WTC11 (cell line): ENCODE data around the gene RWDD4. TPM values are rescaled to one million over a fixed set of nuclear protein-coding genes. Genes with fewer than 3 reads are reported as not detected.

Experiments used
- ATAC-seq: fragments of 200-7000 bp; cut with Tn5 transposase; 2 replicates; pipeline ENCODE4 v1.10.0; 2021; ENCODE audit warnings: mild to moderate bottlenecking, moderate library complexity
- CTCF ChIA-PET: fragments of 300-600 bp; sonication (Branson Sonifier 250); formaldehyde crosslinking; loops from one replicate; lab custom pipeline; 2021; ENCODE audit warnings: antibody characterized with exemption; lab: Charles Lee
- POLR2A ChIA-PET: fragments of 350-600 bp; sonication (Branson Sonifier 250); formaldehyde crosslinking; loops from one replicate; lab custom pipeline; 2021; ENCODE audit warnings: antibody characterized with exemption; lab: Charles Lee
- DNase-seq: peaks from one replicate; pipeline ENCODE4 v3.0.0; 2021; ENCODE audit warnings: low spot score
- H3K27ac Mint-ChIP-seq: 2 replicates; pipeline ENCODE4 v1.8.0; 2021; ENCODE audit warnings: mixed read lengths
- H3K27me3 Mint-ChIP-seq: 2 replicates; pipeline ENCODE4 v1.8.0; 2021; ENCODE audit warnings: low read depth, mild to moderate bottlenecking, moderate library complexity, mixed read lengths
- H3K36me3 Mint-ChIP-seq: 2 replicates; pipeline ENCODE4 v1.8.0; 2021; ENCODE audit warnings: mixed read lengths
- H3K4me1 Mint-ChIP-seq: 2 replicates; pipeline ENCODE4 v1.8.0; 2022; ENCODE audit warnings: mixed read lengths
- H3K4me3 Mint-ChIP-seq: 2 replicates; pipeline ENCODE4 v1.8.0; 2021; ENCODE audit warnings: mild to moderate bottlenecking, moderate library complexity, mixed read lengths
- H3K9me3 Mint-ChIP-seq: 2 replicates; pipeline ENCODE4 v1.8.0; 2021; ENCODE audit warnings: mixed read lengths
- ELF4 ChIP-seq: sonication (generic); formaldehyde crosslinking; IDR thresholded peaks from 2 replicates; pipeline ENCODE4 v1.8.1; 2022; ENCODE audit warnings: low read depth, mild to moderate bottlenecking, moderate library complexity, missing genetic modification reagents
- EMX1 ChIP-seq: fragments of 250-450 bp; sonication (Bioruptor Pico); IDR thresholded peaks from 2 replicates; pipeline ENCODE4 v1.8.0; 2021; ENCODE audit warnings: mild to moderate bottlenecking
- ETV6 ChIP-seq: sonication (generic); formaldehyde crosslinking; IDR thresholded peaks from 2 replicates; pipeline ENCODE4 v1.8.1; 2022; ENCODE audit warnings: mild to moderate bottlenecking, missing genetic modification reagents
- GRHL2 ChIP-seq: fragments of 250-450 bp; sonication (Bioruptor Pico); IDR thresholded peaks from 2 replicates; pipeline ENCODE4 v1.8.0; 2022; ENCODE audit warnings: mild to moderate bottlenecking, moderate library complexity; ENCODE audit not compliant: insufficient replicate concordance, severe bottlenecking
- NFE2L1 ChIP-seq: sonication (generic); formaldehyde crosslinking; IDR thresholded peaks from 2 replicates; pipeline ENCODE4 v1.8.1; 2023; ENCODE audit warnings: missing genetic modification reagents
- SMAD3 ChIP-seq: sonication (generic); formaldehyde crosslinking; IDR thresholded peaks from 2 replicates; pipeline ENCODE4 v1.8.0; 2022; ENCODE audit warnings: missing genetic modification reagents, mild to moderate bottlenecking, borderline replicate concordance
- SOX15 ChIP-seq: fragments of 250-450 bp; sonication (Bioruptor Pico); IDR thresholded peaks from 2 replicates; pipeline ENCODE4 v1.9.0; 2021; ENCODE audit warnings: mild to moderate bottlenecking
- TCF7 ChIP-seq: sonication (generic); formaldehyde crosslinking; IDR thresholded peaks from 2 replicates; pipeline ENCODE4 v1.8.0; 2022; ENCODE audit warnings: mild to moderate bottlenecking, low read depth, missing genetic modification reagents, moderate library complexity
- TEAD1 ChIP-seq: sonication (generic); formaldehyde crosslinking; IDR thresholded peaks from 2 replicates; pipeline ENCODE4 v1.8.0; 2022; ENCODE audit warnings: mild to moderate bottlenecking, missing genetic modification reagents
- TP53 ChIP-seq: sonication (generic); formaldehyde crosslinking; IDR thresholded peaks from 2 replicates; pipeline ENCODE4 v1.8.1; 2023; ENCODE audit warnings: mild to moderate bottlenecking, missing genetic modification reagents
- ZNF416 ChIP-seq: fragments of 250-450 bp; sonication (Bioruptor Pico); IDR thresholded peaks from 2 replicates; pipeline ENCODE4 v1.9.0; 2021; ENCODE audit warnings: mild to moderate bottlenecking, inconsistent platforms
- ZNF423 ChIP-seq: fragments of 250-450 bp; sonication (Bioruptor Pico); IDR thresholded peaks from 2 replicates; pipeline ENCODE4 v2.1.2; 2022; ENCODE audit warnings: mild to moderate bottlenecking, moderate library complexity
- total RNA-seq: library from RNA; stranded (reverse); gene quantifications from 3 replicates; pipeline ENCODE4 v1.2.3, GENCODE V29; 2021
- TF ChIP-seq, protein P1 (sequence below): sonication (generic); formaldehyde crosslinking; IDR thresholded peaks from 2 replicates; pipeline ENCODE4 v1.8.1; 2022; ENCODE audit warnings: low read depth, mild to moderate bottlenecking, moderate library complexity, missing genetic modification reagents, borderline replicate concordance
- TF ChIP-seq, protein P2 (sequence below): fragments of 250-450 bp; sonication (Bioruptor Pico); conservative IDR thresholded peaks from 2 replicates; pipeline ENCODE4 v1.9.0; 2021; ENCODE audit warnings: mild to moderate bottlenecking
- TF ChIP-seq, protein P3 (sequence below): sonication (generic); formaldehyde crosslinking; IDR thresholded peaks from 2 replicates; pipeline ENCODE4 v1.8.0; 2022; ENCODE audit warnings: mild to moderate bottlenecking, missing genetic modification reagents
- TF ChIP-seq, protein P4 (sequence below): fragments of 250-450 bp; sonication (Bioruptor Pico); IDR thresholded peaks from 2 replicates; pipeline ENCODE4 v1.9.0; 2021; ENCODE audit warnings: mild to moderate bottlenecking
- TF ChIP-seq, protein P5 (sequence below): sonication (generic); formaldehyde crosslinking; IDR thresholded peaks from 2 replicates; pipeline ENCODE4 v1.8.1; 2023; ENCODE audit warnings: mild to moderate bottlenecking, moderate library complexity, missing genetic modification reagents
- TF ChIP-seq, protein P6 (sequence below): sonication (generic); formaldehyde crosslinking; IDR thresholded peaks from 2 replicates; pipeline ENCODE4 v1.8.1; 2022; ENCODE audit warnings: missing genetic modification reagents, borderline replicate concordance
- TF ChIP-seq, protein P7 (sequence below): sonication (generic); formaldehyde crosslinking; IDR thresholded peaks from 2 replicates; pipeline ENCODE4 v1.8.1; 2022; ENCODE audit warnings: mild to moderate bottlenecking, missing genetic modification reagents, moderate library complexity, borderline replicate concordance

Gene RWDD4
- total RNA-seq, 1 experiment from 2014 or later = 17.8 TPM

DNA sequence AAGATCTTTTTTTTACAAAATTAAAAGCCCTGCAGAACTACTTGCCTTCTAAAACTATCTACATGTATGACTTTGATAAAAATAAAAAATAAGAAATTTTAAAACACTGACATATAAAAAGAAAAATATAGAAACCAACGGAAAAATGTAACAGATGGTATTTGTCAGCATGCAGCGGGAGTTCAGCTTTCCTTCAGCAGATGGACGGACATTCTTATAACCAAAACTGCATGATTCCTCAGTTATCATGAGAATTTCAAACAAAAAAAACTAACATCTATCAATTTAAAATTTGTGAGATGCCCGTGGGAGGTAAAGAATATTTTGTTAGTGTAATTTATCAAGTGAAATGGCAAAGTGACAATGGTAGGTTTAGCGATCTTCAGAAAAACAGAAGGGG, 23.2 kb downstream of the RWDD4 start:
- DNase-seq = no peak
- Mint-ChIP-seq H3K4me1 (peaks cover 37% of the 10 kb centered on the region), H3K4me3 (no peak overlapping the region), H3K27ac (peak overlapping the region; percentile 80), H3K36me3 (no peaks in the 10 kb centered on the region), H3K27me3 (no peaks in the 10 kb centered on the region), H3K9me3 (no peaks in the 10 kb centered on the region)
- POLR2A ChIA-PET = no interaction called here
- ATAC-seq = no peak
- CTCF ChIA-PET = interaction anchor here (0.5 kb wide), 1 partner anchor 360 kb away, joined by 3 read pairs; no protein-coding TSS in a partner anchor
- TF ChIP-seq TEAD1 (CRISPR knock-in tag) = no peak
- TF ChIP-seq, protein P1, sequence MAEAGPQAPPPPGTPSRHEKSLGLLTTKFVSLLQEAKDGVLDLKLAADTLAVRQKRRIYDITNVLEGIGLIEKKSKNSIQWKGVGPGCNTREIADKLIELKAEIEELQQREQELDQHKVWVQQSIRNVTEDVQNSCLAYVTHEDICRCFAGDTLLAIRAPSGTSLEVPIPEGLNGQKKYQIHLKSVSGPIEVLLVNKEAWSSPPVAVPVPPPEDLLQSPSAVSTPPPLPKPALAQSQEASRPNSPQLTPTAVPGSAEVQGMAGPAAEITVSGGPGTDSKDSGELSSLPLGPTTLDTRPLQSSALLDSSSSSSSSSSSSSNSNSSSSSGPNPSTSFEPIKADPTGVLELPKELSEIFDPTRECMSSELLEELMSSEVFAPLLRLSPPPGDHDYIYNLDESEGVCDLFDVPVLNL (CRISPR knock-in tag) = no peak
- TF ChIP-seq, protein P2, sequence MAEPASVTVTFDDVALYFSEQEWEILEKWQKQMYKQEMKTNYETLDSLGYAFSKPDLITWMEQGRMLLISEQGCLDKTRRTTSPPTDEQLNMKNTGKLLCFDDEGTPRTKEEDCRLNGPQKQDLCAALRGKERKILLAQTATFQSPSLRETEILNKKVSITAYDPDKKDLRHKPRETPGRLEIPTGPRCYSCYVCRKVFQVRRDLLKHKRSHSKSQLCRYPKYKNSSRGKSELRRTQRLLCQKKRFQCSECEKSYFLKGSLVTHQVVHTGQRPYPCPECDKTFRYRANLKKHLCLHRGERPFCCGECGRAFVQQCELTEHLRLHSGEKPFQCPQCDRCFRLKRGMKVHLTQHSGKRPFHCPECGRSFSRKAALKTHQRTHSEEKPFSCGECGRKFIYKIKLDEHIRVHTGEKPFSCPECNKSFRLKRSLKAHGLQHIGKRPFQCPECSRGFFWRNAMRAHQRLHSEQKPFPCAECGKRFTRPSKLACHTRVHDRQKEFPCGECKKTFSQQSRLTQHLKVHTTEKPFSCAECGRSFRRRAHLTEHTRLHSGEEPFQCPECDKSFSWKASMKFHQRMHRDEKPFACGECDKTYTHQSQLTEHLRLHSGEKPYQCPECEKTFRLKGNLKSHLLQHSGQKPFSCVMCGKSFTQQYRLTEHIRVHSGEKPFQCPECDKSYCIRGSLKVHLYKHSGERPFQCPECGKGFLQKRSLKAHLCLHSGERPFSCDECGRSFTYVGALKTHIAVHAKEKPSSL (CRISPR knock-in tag) = no peak
- TF ChIP-seq, protein P3, sequence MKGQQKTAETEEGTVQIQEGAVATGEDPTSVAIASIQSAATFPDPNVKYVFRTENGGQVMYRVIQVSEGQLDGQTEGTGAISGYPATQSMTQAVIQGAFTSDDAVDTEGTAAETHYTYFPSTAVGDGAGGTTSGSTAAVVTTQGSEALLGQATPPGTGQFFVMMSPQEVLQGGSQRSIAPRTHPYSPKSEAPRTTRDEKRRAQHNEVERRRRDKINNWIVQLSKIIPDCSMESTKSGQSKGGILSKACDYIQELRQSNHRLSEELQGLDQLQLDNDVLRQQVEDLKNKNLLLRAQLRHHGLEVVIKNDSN (CRISPR knock-in tag) = no peak
- no peak for TF ChIP-seq TCF7 (CRISPR knock-in tag)
- TF ChIP-seq, protein P4, sequence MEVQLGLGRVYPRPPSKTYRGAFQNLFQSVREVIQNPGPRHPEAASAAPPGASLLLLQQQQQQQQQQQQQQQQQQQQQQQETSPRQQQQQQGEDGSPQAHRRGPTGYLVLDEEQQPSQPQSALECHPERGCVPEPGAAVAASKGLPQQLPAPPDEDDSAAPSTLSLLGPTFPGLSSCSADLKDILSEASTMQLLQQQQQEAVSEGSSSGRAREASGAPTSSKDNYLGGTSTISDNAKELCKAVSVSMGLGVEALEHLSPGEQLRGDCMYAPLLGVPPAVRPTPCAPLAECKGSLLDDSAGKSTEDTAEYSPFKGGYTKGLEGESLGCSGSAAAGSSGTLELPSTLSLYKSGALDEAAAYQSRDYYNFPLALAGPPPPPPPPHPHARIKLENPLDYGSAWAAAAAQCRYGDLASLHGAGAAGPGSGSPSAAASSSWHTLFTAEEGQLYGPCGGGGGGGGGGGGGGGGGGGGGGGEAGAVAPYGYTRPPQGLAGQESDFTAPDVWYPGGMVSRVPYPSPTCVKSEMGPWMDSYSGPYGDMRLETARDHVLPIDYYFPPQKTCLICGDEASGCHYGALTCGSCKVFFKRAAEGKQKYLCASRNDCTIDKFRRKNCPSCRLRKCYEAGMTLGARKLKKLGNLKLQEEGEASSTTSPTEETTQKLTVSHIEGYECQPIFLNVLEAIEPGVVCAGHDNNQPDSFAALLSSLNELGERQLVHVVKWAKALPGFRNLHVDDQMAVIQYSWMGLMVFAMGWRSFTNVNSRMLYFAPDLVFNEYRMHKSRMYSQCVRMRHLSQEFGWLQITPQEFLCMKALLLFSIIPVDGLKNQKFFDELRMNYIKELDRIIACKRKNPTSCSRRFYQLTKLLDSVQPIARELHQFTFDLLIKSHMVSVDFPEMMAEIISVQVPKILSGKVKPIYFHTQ (CRISPR knock-in tag) = no peak
- TF ChIP-seq, protein P5, sequence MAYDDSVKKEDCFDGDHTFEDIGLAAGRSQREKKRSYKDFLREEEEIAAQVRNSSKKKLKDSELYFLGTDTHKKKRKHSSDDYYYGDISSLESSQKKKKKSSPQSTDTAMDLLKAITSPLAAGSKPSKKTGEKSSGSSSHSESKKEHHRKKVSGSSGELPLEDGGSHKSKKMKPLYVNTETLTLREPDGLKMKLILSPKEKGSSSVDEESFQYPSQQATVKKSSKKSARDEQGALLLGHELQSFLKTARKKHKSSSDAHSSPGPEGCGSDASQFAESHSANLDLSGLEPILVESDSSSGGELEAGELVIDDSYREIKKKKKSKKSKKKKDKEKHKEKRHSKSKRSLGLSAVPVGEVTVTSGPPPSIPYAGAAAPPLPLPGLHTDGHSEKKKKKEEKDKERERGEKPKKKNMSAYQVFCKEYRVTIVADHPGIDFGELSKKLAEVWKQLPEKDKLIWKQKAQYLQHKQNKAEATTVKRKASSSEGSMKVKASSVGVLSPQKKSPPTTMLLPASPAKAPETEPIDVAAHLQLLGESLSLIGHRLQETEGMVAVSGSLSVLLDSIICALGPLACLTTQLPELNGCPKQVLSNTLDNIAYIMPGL (CRISPR knock-in tag) = no peak
- no peak for TF ChIP-seq NFE2L1
- TF ChIP-seq ETV6 (CRISPR knock-in tag) = no peak
- no peak for TF ChIP-seq GRHL2 (CRISPR knock-in tag)
- no peak for TF ChIP-seq ZNF416 (CRISPR knock-in tag)
- no peak for TF ChIP-seq TP53 (CRISPR knock-in tag)
- no peak for TF ChIP-seq SMAD3 (CRISPR knock-in tag)
- TF ChIP-seq ZNF423 (CRISPR knock-in tag) = no peak
- TF ChIP-seq, protein P6, sequence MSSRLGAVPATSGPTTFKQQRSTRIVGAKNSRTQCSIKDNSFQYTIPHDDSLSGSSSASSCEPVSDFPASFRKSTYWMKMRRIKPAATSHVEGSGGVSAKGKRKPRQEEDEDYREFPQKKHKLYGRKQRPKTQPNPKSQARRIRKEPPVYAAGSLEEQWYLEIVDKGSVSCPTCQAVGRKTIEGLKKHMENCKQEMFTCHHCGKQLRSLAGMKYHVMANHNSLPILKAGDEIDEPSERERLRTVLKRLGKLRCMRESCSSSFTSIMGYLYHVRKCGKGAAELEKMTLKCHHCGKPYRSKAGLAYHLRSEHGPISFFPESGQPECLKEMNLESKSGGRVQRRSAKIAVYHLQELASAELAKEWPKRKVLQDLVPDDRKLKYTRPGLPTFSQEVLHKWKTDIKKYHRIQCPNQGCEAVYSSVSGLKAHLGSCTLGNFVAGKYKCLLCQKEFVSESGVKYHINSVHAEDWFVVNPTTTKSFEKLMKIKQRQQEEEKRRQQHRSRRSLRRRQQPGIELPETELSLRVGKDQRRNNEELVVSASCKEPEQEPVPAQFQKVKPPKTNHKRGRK (CRISPR knock-in tag) = no peak
- TF ChIP-seq, protein P7, sequence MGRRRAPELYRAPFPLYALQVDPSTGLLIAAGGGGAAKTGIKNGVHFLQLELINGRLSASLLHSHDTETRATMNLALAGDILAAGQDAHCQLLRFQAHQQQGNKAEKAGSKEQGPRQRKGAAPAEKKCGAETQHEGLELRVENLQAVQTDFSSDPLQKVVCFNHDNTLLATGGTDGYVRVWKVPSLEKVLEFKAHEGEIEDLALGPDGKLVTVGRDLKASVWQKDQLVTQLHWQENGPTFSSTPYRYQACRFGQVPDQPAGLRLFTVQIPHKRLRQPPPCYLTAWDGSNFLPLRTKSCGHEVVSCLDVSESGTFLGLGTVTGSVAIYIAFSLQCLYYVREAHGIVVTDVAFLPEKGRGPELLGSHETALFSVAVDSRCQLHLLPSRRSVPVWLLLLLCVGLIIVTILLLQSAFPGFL (CRISPR knock-in tag) = no peak
- no peak for TF ChIP-seq SOX15
- no peak for TF ChIP-seq EMX1 (CRISPR knock-in tag)
- no peak for TF ChIP-seq ELF4
